Activated T-cell treated with anti-CD3 and anti-CD28 coated beads for 48 hours (primary cell): ENCODE data around the gene PCAT6.
"Not testable (repeated sequence)": the region's sequence is repeated elsewhere in the genome, so short reads cannot be mapped to it uniquely, and the experiment has no call there.

Experiments used
- DNase-seq: peaks from one replicate; pipeline ENCODE4 v3.0.0-alpha.2; 2020; ENCODE audit warnings: low read depth

The PCAT6 gene

DNA sequence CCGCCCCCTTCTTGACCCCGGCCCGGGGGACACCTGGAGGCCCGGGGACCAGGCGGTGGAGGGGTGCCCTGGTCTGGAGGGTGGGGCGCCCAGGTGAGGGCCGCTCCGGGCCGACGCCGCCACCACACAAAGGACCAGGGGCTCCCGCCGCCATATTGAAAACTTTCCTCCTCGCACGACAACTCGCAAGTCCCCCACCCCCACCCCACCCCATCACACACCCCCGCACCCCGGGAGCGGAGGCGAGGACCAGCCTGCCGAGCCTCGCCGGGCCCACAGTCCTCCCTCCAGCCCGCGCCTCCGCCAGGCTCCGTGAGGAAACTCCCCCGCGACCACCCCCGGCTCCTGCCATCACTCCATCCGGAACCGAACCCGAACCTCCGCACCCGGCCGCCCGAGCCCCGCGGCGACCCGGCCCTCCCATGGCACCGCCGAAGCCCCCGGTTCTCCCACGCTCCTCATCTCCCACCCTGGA lies 3.3 kb upstream of the PCAT6 start:
- DNase-seq: peak; percentile 31

DNA sequence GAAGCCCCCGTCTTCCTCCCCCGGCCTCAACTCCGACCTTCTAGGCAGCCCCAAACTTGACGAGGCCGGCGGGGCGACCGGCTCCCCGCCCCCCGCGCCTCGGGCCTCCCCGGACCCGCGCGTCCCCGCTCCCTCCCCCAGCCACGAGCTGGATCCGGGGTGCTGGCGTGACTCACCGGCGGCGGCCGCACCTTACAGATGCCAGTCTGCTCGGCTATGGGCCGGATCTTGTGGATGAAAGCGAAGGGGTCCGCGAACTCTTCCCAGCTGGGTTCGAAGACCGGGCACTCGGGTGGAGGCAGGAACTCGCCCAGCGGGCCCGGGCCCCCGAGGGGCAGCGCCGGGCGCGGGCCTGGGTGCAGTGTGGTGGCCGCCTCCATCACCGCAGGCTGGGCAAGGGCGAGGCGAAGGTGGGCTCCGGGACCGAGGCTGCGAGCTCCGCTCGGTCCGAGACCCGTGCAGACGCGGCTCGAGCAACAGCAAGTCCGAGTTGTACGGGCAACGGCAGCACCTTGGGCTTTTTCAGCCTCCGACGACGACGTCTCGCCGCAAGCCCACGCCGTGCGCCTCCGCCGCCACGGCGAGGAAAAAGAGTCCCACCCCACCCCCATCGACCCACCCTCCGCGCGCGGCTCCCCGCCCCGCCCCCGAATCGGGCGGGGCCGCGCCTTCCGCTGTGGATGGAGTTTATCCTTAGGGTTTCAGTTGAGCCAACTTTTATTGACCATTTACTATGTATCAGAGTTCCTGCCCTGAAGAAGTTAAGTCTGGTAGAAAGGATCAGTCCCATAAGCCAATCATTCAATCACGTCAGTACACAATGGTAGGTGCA lies 2.6 kb upstream of the PCAT6 start, which contains the start of gene KDM5B:
Gene KDM5B, minus strand, starts transcription at position 496 of the 832 bp plus-strand sequence. Its CDS starts 116 bp downstream, at position 380.
- DNase-seq: peak; percentile 69

DNA sequence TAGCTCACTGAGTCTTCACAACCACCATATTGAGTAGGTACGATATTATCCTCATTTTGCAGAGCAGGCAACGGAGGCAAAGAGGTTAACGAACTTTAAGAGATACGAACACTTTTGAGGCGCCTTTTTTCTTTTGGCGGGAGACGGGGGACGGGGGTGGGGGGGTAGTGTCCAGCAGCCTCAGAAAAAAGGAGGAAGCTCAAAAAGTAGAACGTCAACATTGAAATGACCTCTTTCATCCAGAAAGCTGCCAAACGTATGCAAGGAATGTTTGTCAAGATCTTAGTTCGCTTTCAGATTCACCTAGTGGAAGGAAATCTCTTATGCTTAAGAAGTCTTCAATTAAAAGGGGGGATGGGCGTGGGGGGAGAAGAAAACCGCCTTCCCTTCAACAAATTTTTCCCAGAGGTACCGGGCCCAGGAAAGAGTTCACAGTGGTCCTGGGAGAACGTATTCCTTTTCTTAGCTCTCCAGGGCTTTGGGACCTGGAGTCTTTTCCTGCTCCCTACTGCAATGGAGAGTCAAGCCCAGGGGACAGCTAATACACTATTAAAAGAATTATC lies 1.1 kb upstream of the PCAT6 start:
- DNase-seq: no peak

DNA sequence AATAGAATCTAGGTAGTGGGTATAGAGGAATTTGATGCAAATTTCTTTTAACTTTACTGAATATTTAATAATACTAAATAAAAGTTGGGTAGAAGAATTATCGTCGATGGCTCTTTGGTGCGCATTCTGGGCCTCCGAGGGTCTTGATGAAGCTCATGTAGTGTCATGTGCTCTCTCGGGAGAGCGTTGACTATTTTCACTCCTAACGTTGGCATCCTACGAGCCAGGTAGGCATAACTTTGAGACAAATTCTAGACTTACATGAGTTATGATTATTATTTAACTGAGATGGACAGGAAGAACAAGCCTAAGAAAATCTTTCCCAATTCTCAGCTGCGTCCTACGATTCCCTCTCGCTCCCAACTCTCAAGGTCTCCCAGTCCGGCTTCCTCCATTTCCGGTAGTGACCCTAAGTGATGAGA lies 550 bp upstream of the PCAT6 start:
- no peak for DNase-seq

DNA sequence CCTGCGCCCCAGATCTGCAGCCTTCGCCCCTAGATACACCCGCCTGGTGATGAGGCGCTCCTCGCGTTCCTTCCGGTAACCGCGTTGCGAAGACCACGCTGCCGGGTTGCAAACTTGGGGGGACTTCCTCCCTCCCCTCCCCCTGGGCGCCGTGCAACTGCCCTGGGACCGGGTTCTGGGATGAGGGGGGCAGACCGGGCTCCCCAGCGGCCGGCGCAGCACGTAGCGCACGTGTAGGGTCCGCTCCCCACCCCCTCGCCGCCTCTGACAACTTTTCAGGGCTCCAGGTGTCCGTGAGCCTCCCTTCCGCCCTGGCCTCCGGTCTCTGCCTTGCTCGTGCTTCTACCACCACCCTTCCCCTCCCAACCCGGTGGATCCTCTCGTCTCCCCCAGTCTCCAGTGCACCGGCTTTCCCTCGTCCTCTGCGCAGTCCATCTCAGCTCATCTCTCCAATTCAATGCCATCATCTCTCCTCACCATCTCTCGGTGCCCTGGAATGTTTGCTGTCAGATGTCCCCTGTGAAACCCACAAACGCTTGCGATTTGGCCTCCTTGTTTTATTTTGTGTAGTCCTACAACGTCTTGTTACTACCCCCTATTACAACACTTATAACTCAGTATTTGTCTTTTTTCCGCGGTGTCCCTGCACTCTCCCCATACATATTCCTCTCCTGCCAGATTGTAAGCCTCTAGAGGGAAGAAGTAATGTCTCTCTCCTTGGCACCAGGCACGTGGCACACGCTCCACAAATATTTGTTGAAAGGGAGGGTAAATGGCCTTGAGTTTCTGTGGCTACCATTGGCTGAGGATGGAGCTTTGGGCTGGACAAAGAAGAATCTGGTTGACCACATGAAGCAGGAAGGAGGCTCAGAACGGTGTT lies 782 bp downstream of the PCAT6 start:
- DNase-seq: peak; percentile 31

DNA sequence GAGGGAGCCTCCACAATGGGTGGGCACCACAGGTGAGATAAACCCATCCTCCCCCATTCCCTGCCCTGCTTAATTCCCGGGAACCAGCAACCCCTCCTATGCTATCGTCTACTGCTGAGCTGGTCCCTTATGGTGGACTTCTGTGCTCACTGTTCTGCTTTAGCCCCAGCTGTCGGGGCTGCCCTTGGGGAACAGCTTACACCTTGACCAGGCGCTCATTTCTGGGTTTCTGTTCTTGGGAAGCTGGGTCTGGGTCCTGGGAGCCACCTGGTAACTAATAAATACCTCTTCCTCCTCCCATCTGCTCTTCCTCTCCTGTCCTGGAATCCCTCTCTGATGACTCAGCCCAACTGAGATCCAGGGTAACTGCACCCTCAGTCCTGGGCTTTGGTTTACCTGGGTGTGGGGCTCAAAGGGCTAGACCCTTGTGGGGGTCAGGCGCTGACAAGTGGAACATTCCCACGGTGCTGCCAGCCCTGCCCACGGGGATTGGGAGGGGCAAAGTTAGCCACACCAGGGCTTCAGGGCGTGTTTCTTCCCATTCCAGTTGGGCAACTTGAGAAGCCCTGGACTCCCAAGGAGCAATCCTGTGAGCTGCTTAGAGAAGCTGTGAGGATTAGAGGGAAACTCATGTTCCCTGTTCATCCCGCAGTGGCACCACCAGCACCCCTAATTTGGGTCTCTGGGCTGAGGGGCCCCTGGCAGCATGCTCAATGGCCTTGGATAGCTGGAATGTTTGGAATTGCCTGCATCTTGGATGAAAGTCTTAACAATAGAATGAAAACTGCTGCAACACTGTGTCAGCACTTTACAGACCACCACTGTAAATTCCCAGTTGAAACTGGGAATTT lies 1.6 kb downstream of the PCAT6 start:
- DNase-seq: no peak

DNA sequence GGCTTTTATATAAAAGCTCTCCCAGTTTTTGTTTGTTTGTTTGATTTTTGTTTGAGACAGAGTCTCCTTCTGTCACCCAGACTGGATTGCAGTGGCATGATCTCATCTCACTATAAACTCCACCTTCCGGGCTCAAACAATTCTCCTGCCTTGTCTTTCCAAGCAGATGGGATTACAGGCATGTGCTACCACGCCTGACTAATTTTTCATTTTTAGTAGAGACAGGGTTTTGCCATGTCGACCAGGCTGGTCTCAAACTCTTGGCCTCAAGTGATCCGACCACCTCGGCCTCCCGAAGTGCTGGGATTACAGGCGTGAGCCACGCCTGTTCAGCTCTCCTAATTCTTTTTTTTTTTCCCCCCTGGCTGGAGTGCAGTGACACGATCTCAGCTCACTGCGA lies 4.4 kb downstream of the PCAT6 start:
- DNase-seq: no peak

DNA sequence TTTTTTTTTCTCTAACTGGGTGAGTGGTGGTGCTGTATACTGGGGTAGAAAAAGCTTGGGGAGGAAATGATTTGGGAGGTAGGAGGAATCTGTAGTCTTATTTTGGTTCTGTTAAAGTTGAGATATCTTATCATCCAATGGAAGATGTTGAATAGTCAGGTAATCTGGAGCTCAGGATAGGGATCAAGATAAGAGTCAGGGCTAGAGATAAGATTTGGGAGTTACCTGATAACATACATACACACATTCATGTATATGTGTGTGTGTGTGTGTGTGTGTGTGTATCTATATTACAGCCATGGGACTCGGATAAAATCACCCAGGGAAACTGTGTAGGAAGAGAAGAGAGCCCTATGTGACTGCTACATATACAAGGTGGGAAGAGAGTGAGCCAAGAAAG lies 8.1 kb downstream of the PCAT6 start:
- DNase-seq: no peak

DNA sequence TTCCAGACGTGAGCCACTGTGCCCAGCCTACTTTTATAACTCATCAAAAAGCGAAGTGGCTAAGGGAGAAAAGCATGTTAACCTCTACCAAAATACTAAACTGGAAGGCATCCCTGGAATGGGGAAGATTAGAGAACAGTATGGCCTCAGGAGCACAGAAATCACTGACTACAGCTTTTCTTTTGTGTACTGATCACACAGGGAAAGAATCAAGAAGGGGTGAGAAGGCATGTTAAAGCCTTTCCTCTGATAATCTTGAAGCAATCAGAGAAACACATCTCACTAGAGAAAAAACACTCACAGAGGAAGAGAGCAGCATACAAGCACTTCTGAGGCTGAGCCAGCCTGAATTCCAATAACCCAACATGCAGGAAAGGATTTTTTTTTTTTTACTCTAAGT lies 10.7 kb downstream of the PCAT6 start:
- no peak for DNase-seq

DNA sequence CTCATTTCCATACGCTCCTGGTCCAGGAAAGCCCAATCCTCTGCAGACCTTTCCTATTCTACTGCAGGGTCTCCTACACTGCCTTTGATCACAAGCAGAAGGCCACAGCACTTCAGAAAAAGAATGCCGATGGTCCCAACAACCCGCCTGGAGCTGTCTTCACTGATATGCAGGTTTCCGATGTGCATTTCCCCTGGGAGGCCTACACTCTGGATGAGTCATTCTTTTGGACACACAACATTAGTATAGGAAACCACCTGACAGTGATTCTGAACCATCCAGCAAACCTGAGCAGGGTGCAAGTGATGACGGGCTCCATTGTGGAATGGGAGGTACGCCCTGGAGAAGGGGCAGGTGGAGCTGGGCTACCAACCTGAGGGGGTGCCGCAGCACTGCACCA lies 15.0 kb downstream of the PCAT6 start:
- DNase-seq: no peak

DNA sequence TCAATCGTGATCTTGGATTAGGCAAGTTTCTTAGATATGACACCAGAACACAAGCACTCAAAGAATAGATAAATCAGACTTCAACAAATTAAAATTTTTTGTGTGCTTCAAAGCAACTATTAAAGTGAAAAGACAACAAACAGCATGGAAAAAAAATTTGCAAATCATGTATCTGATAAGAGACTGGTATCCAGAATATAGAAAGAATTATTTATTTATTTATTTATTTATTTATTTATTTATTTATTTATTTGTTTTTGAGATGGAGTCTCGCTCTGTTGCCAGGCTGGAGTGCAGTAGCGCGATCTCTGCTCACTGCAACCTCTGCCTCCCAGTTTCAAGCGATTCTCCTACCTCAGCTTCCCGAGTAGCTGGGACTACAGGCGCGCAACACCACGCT lies 18.5 kb downstream of the PCAT6 start:
- DNase-seq: not testable (repeated sequence)

DNA sequence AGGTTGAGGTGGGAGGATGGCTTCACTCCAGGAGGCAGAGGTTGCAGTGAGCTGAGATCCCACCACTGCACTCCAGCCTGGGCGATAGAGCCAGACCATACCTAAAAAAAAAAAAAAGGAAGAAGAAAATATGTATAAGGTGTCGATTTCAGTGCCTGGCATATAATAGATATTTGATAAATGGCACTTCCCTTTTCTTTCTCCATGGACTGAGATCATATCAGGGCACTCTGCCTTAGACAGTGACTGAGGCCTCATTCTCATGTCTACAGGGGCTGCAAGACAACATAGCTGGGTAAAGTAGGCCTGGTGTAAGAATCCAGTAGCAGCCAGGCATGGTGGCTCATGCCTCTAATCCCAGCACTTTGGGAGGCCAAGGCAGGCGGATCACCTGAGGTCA lies 21.2 kb downstream of the PCAT6 start:
- no peak for DNase-seq

DNA sequence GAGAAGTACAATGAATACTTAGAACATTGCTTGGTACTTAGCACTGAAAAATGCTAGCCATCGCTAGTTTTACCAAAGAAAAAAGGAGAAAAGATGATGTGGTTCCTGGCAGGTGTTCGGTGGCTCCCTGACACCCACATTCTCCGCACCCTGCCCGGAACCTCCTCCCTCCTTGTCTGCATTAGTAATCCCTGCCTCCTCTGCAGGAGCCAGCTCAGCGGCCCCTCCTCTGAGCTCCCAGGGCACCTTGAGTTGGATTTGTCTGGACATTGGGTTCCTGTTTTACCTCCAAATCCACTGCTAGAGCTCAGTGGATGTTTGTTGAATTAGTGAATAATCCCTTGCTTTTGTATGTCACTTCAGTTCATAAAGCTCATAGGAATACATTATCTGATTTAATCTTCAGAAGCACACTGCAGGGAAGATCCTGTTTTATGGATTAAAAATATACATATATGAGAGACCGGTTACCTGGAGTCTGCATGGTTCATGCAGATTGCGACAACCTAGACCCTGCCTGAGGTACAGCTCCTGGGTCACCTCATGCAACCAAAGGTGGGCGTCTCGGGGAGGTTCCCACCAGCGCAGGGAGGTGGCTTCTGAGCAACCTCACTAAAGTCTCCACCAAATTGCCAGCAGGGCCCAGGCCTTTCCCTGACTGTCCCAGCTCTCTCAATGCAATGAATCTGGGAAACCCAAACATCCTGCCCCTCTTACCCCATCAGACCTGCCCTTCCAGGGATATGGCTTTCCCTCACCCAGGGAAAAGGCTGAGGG lies 24.2 kb downstream of the PCAT6 start:
- DNase-seq: peak; percentile 17

DNA sequence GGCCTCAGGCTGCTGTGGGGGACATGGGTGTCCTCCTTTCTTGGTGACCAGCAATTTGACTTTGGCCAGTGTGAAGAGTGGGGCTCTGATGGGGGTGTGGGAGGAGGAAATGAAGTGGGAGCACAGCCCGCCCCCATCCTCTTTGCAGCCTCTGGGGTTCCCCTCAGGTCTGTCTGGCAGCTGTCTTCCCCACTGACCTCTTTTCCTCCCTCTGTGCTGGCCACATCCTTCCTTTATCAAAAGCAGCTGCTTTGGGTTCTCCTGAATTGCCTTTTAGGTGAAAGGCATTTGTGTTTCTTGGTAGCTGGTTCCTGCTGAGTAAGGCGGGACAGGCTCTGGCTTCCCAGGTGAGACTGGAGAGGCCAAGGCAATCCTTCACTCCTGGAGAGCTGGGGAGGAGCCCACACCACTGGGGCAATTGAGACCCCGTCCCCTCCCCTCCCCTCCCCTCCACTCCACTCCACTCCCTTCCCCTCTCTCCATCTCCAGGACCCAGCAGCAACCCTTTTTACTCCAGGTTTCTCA lies 24.9 kb downstream of the PCAT6 start:
- no peak for DNase-seq

DNA sequence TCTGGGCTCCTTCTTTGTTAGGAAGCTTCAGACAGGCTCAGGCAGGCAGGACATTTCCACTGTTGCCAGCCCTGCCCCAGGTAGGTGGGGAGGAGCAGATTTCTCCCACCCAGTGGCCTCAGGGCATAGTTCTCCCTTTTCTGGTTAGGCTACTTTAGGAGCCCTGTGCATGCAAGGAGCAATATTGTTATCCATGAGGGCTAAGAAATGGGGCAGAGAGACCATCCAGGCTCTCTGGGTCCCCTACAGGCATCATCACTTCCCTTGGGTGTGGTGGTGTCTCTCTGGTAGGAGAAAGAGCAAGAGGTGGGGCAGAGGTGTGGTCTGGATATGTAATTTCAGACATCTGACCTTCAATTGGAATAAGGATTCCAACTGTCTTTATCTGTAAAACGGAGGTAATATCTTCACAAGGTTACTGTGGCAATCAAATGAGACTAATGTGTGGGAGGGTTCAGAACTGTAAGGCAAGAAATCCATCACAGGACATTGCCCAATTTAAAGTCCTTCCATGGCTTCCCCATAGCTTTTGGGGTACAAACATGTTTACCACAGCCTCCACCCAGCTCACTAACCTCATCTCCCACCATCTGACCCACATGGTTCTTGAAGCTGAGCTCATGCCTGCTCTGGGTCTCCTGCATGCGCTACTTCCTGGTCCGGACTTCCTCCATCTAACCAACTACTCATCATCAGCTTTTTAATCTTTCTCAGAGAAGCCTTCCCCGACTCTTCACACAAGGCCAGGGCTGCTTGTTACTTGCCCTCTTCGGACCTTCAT lies 26.1 kb downstream of the PCAT6 start:
- no peak for DNase-seq

DNA sequence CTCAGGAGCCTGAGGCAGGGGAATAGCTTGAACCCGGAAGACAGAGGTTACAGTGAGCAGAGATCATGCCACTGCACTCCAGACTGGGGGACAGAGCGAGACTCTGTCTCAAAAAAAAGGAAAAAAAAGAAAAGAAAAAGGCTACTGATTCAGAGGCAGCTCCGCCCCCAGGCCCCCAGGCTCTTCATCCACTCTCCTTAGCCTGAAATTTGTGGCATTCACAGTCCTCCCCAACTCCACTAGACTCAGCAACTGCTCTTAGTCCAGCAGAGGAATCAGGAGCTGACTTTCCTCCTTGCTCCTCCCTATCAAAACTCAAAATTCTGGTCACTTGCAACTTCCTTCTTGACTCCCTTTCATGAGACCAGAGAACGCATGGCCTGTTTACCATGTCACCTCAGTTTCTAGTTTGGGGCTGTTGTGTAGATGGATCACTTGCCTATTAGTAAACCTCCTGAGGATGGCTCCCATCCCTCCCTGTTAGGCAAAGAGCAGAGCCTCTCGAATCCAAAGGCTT lies 27.1 kb downstream of the PCAT6 start:
- no peak for DNase-seq

DNA sequence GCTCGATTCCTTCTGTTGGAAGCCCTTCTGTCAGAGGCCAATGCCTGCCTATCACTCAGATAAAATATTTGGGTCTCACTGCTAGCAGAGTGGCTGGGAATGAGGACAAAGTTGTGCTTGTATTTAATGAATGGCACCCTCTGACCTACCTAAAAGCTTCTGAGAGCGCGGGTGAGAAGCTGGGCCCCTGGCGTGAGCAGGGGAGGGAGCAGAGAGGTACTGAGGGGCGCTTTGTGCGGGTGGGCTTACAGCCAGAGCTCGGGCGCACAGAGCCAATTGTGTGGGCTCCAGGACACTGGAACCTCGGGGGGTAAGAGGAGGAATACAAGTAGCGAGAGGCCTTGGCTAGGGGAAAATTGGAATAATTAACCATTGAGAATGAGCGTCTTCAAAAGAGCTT lies 32.3 kb downstream of the PCAT6 start:
- no peak for DNase-seq

DNA sequence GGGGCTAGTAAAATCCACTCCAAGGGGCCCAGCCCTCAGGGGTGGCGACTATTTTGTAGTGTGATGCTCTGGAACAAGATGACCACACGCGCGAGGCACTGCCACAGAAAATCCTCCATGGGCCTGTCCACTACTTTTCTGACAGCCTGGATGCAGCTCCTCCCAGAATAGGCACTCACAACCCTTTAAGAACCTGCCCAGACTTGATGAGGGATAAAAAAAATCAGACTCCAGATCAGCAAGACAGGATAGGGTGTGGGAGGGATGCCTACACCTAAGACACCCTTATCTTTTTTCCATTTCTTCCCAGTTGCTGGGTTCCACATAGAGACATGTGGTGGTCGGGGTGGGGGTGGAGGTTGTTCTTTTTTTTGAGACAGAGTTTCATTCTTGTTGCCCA lies 33.5 kb downstream of the PCAT6 start:
- no peak for DNase-seq

DNA sequence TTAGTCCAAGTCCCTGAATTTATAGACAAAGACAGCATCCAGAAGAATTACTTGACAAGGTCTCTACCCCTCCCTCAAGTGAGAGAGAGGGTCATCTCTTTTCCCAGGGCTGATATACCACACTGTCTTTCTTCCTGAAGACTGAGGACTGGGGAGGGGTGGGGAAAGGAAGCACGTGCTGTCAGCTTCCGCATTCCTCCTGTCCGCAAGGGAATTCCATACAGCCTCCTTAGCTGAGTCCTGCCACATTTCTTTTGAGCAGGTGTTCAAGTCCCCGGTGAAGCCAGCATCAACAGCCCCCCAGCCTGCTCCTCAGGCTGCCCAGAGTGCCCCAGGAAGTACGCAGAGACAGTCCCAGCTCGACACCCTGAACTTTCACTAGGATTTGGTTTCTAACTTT lies 34.2 kb downstream of the PCAT6 start:
- no peak for DNase-seq

DNA sequence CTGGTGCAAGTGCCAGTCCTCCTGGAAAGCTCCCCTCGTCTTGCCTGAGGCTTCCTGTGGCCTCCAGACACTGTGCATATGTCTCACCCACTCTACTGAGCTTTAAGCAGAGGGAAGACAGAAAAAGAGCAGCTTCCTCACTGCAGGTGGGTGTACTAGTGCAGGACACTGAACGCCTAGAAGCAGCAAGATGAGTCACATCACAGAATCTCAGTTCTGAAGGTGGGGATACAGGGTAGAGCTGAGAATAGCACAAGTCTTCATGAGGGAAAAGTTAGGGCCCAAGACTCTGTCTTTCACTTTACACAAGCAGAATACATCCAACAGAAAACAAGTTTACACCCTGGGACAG lies 37.4 kb downstream of the PCAT6 start:
- no peak for DNase-seq
